Kidney (tissue), 14 donors: ENCODE data around the gene MAGOH. TPM values are rescaled to one million over a fixed set of nuclear protein-coding genes. Genes with fewer than 3 reads are reported as not detected.

Experiments used
- DNase-seq, 5 donors: peaks; one replicate each; pipeline ENCODE4 v3.0.0-alpha.2; 2013 to 2020
- FAIRE-seq: peaks from 2 replicates; lab custom pipeline; 2012; peaks lifted over from hg19 to GRCh38; lab: Jason Lieb, UNC
- H3K27ac ChIP-seq, 2 donors: one replicate each; pipeline ENCODE4 v1.7.0; 2013; ENCODE audit warnings: low read depth in 2 of 2, low read length in 2 of 2, inconsistent platforms in 1 of 2
- H3K27me3 ChIP-seq: one replicate; pipeline ENCODE4 v1.7.1; 2013; ENCODE audit warnings: low read length, inconsistent platforms; ENCODE audit not compliant: control insufficient read depth, insufficient read depth
- H3K36me3 ChIP-seq, 3 donors: one replicate each; pipeline versions ENCODE4 v1.7.0 to v1.7.1; 2013; ENCODE audit warnings: low read length in 3 of 3, control low read depth in 1 of 3, inconsistent platforms in 1 of 3; ENCODE audit not compliant: insufficient read depth in 3 of 3, control insufficient read depth in 2 of 3
- H3K4me1 ChIP-seq, 3 donors: one replicate each; pipeline versions ENCODE4 v1.7.0 to v1.7.1; 2013; ENCODE audit warnings: low read length in 3 of 3, inconsistent platforms in 1 of 3, low read depth in 1 of 3; ENCODE audit not compliant: control insufficient read depth in 2 of 3, insufficient read depth in 2 of 3
- H3K4me3 ChIP-seq, 3 donors: one replicate each; pipeline versions ENCODE4 v1.7.0 to v1.8.1; 2013; ENCODE audit warnings: low read length in 3 of 3, control low read depth in 1 of 3, inconsistent platforms in 1 of 3
- H3K9ac ChIP-seq, 3 donors: one replicate each; pipeline versions ENCODE4 v1.7.0 to v1.7.1; 2013; ENCODE audit warnings: low read length in 3 of 3, control low read depth in 1 of 3, inconsistent platforms in 1 of 3
- H3K9me3 ChIP-seq, 3 donors: one replicate each; pipeline versions ENCODE4 v1.7.0 to v1.7.1; 2013; ENCODE audit warnings: low read length in 3 of 3, control low read depth in 1 of 3, inconsistent platforms in 1 of 3; ENCODE audit not compliant: control insufficient read depth in 2 of 3, insufficient read depth in 1 of 3
- CTCF ChIP-seq: IDR thresholded peaks from 3 replicates; pipeline ENCODE4 v1.5.1; 2012; ENCODE audit warnings: mild to moderate bottlenecking, moderate library complexity, borderline replicate concordance; ENCODE audit not compliant: insufficient read depth; ENCODE audit errors: extremely low read depth
- intact Hi-C: fragments of 100-400 bp; cut with DNase I; formaldehyde crosslinking; loops from one replicate; pipeline ENCODE4 v1.11.1; 2022
- polyA plus RNA-seq: library from polyadenylated mRNA; stranded (reverse); fragments of 350-450 nt; fragmentation: Illumina TruSeq; extraction: RNeasy Lipid Tissue Mini Kit (QIAGEN cat#74804); gene quantifications from one replicate; pipeline ENCODE4 v1.2.3, GENCODE V29; 2014; ENCODE audit warnings: low read depth, low replicate concordance; ENCODE audit not compliant: insufficient read depth
- total RNA-seq: library from RNA; stranded (reverse); fragmentation: NEBNext Ultra II Directional; extraction: Animal tissue kit (Norgen Biotek cat#: 25700); gene quantifications from one replicate; pipeline ENCODE4 v1.2.1, GENCODE V29; 2021
- donor health status: control.
- donor health status: control.
- donor health status: control.
- donor health status: control.
- donor health status: control.
- donor health status: DM: yes; HTN: yes; CAD: no.
- donor health status: Normal renal cell carcinoma (clear cell type).

MAGOH gene
- total and polyA plus RNA-seq, 2 donors from 2014 or later = 39.4 to 64.6 TPM

- H3K9ac ChIP-seq = no peak overlapping the region
- TF ChIP-seq CTCF = peak; percentile 80
- no peaks in the 10 kb centered on the region for H3K27me3 ChIP-seq
- no peak for FAIRE-seq
- no peaks in the 10 kb centered on the region for H3K9me3 ChIP-seq
- H3K27ac ChIP-seq = no peak overlapping the region
- H3K4me3 ChIP-seq = no peak overlapping the region
- DNase-seq = peak; percentile 46 to 77 (median 54)
- H3K4me1 ChIP-seq = no peaks in the 10 kb centered on the region
- intact Hi-C loops = loop anchor here (2.0 kb wide), 1 partner anchor 114 kb away; no protein-coding TSS in a partner anchor
- H3K36me3 ChIP-seq = no peaks in the 10 kb centered on the region
These were observed 40.0 kb upstream of the MAGOH start for GRCh38 chr1:53278298-53278725.

GRCh38 chr1:53277326-53277725 is 39.0 kb upstream of the MAGOH start:
- intact Hi-C loops = no loop called here

GRCh38 chr1:53276902-53277281 is 38.6 kb upstream of the MAGOH start:
- H3K4me1 ChIP-seq = no peaks in the 10 kb centered on the region
- TF ChIP-seq CTCF = no peak
- DNase-seq (peak in 1 of 5 donors; percentile 56), FAIRE-seq (no peak)
- intact Hi-C loops = no loop called here
- no peak overlapping the region for H3K27ac ChIP-seq
- no peaks in the 10 kb centered on the region for H3K36me3 ChIP-seq
- no peak overlapping the region for H3K9ac ChIP-seq
- H3K4me3 ChIP-seq = no peak overlapping the region
- no peaks in the 10 kb centered on the region for H3K27me3 ChIP-seq
- H3K9me3 ChIP-seq = no peaks in the 10 kb centered on the region

More at GRCh38 chr1:53277326-53277725, 39.0 kb upstream of the MAGOH start:
- FAIRE-seq (no peak), DNase-seq (no peak)
- Histone ChIP-seq H3K27ac (no peak overlapping the region), H3K9me3 (no peaks in the 10 kb centered on the region), H3K4me3 (no peak overlapping the region), H3K4me1 (no peaks in the 10 kb centered on the region), H3K36me3 (no peaks in the 10 kb centered on the region), H3K27me3 (no peaks in the 10 kb centered on the region), H3K9ac (no peak overlapping the region)
- TF ChIP-seq CTCF = no peak
